Gastroesophageal sphincter (tissue), 4 donors: ENCODE results near the gene CHML. TPM values are rescaled to one million over a fixed set of nuclear protein-coding genes. Genes with fewer than 3 reads are reported as not detected.

Experiments used
- ATAC-seq: fragments of 150-250 bp; one replicate; pipeline ENCODE4 v1.9.1; 2016; ENCODE audit warnings: mild to moderate bottlenecking, moderate library complexity
- H3K27ac ChIP-seq, 4 donors: fragments of 200-600 bp; sonication (generic) in 3 of 4; 1 replicate in 3 of 4; 2 replicates in 1 of 4; pipeline ENCODE4 v1.5.1; 2016 to 2019
- H3K27me3 ChIP-seq: fragments of 200-600 bp; sonication (generic); one replicate; pipeline ENCODE4 v1.5.1; 2019
- H3K36me3 ChIP-seq, 2 donors: fragments of 200-600 bp; sonication (generic); one replicate each; pipeline ENCODE4 v1.5.1; 2019; ENCODE audit warnings: control low read depth in 1 of 2
- H3K4me1 ChIP-seq, 3 donors: fragments of 200-600 bp; sonication (generic); 1 replicate in 2 of 3; 2 replicates in 1 of 3; pipeline ENCODE4 v1.5.1; 2016 to 2019; ENCODE audit warnings: control low read depth in 2 of 3
- H3K4me3 ChIP-seq, 2 donors: fragments of 200-600 bp; sonication (generic); one replicate each; pipeline ENCODE4 v1.5.1; 2019; ENCODE audit warnings: mild to moderate bottlenecking in 1 of 2, moderate library complexity in 1 of 2
- H3K9me3 ChIP-seq, 3 donors: fragments of 200-600 bp; sonication (generic); one replicate each; pipeline ENCODE4 v1.5.1; 2017 to 2019; ENCODE audit warnings: control low read depth in 2 of 3
- CTCF ChIP-seq, 4 experiments: fragments of 200-600 bp in 2 of 4; fragments of 450-650 bp in 2 of 4; sonication (generic) in 1 of 4; IDR thresholded peaks; one replicate each; pipeline ENCODE4 v1.5.1; 2017 to 2019; ENCODE audit warnings: antibody characterized with exemption in 4 of 4, mild to moderate bottlenecking in 2 of 4, moderate library complexity in 2 of 4
- EP300 ChIP-seq: sonication (generic); formaldehyde crosslinking; IDR thresholded peaks from one replicate; pipeline ENCODE4 v1.6.1; 2017; ENCODE audit warnings: antibody characterized with exemption, mild to moderate bottlenecking
- POLR2A ChIP-seq, 2 donors: fragments of 450-650 bp; IDR thresholded peaks; one replicate each; pipeline ENCODE4 v1.6.1; 2017; ENCODE audit warnings: antibody characterized with exemption in 2 of 2, mild to moderate bottlenecking in 2 of 2, moderate library complexity in 1 of 2
- POLR2AphosphoS5 ChIP-seq: sonication (generic); formaldehyde crosslinking; IDR thresholded peaks from one replicate; pipeline ENCODE4 v1.6.1; 2017; ENCODE audit warnings: antibody characterized with exemption
- WGBS, 2 donors: methylation state at CpG; one replicate each; pipeline ENCODE4 v1.1.5; 2018; ENCODE audit warnings: low coverage in 1 of 2; 5-methylcytosine and 5-hydroxymethylcytosine counted together
- total RNA-seq, 4 donors: library from RNA; depleted of rRNA; stranded (reverse); fragments of >200 nt; gene quantifications; one replicate each; pipeline ENCODE4 v1.1.0, GENCODE V29; 2016

Gene CHML
- total RNA-seq, 4 donors from 2014 or later = 5.3 to 10.2 (median 8.8) TPM

- Histone ChIP-seq H3K27ac (no peak overlapping the region), H3K36me3 (no peaks in the 10 kb centered on the region), H3K27me3 (peaks cover 4% of the 10 kb centered on the region), H3K4me1 (no peaks in the 10 kb centered on the region), H3K4me3 (no peak overlapping the region), H3K9me3 (no peaks in the 10 kb centered on the region)
- ATAC-seq = no peak
- WGBS, 2 donors = 73 to 81% methylated on average over 5 of the region's 5 CpGs
- no peak for TF ChIP-seq POLR2AphosphoS5
- TF ChIP-seq POLR2A (IDR thresholded peaks at IDR 0.05) = no peak
- no peak for TF ChIP-seq CTCF (IDR thresholded peaks at IDR 0.05)
- no peak for TF ChIP-seq EP300
These were observed 33.6 kb downstream of the CHML start for GRCh38 chr1:241606544-241606943.

- ATAC-seq = no peak
- 58 to 73% methylated on average over 8 to 9 of the region's 9 CpGs for WGBS, 2 donors
- H3K4me3 ChIP-seq = no peak overlapping the region
- peaks cover 4% of the 10 kb centered on the region for H3K27me3 ChIP-seq
- no peaks in the 10 kb centered on the region for H3K9me3 ChIP-seq
- H3K36me3 ChIP-seq = no peaks in the 10 kb centered on the region
- H3K27ac ChIP-seq = no peak overlapping the region
- H3K4me1 ChIP-seq = no peaks in the 10 kb centered on the region
- TF ChIP-seq CTCF (IDR thresholded peaks at IDR 0.05) (no peak), POLR2A (IDR thresholded peaks at IDR 0.05) (no peak), EP300 (no peak), POLR2AphosphoS5 (no peak)
These were observed 34.9 kb downstream of the CHML start for GRCh38 chr1:241605146-241605805.

- Histone ChIP-seq H3K9me3 (no peaks in the 10 kb centered on the region), H3K27ac (no peak overlapping the region), H3K27me3 (peaks cover 4% of the 10 kb centered on the region), H3K4me1 (no peaks in the 10 kb centered on the region), H3K4me3 (no peak overlapping the region), H3K36me3 (no peaks in the 10 kb centered on the region)
- TF ChIP-seq EP300 (no peak), CTCF (IDR thresholded peaks at IDR 0.05) (no peak), POLR2AphosphoS5 (no peak), POLR2A (IDR thresholded peaks at IDR 0.05) (no peak)
- 68 to 70% methylated on average over 1 to 3 of the region's 3 CpGs for WGBS, 2 donors
- no peak for ATAC-seq
These were observed 36.4 kb downstream of the CHML start for GRCh38 chr1:241603731-241604245.

GRCh38 chr1:241600496-241600901 lies 39.7 kb downstream of the CHML start:
- H3K9me3 ChIP-seq = no peaks in the 10 kb centered on the region
- no peaks in the 10 kb centered on the region for H3K36me3 ChIP-seq
- TF ChIP-seq CTCF (IDR thresholded peaks at IDR 0.05) = no peak
- no peak for TF ChIP-seq EP300
- TF ChIP-seq POLR2A (IDR thresholded peaks at IDR 0.05) = no peak
- TF ChIP-seq POLR2AphosphoS5 = no peak
- WGBS, 2 donors = 58 to 60% methylated on average over 2 of the region's 2 CpGs
- H3K4me1 ChIP-seq = no peaks in the 10 kb centered on the region
- ATAC-seq = no peak
- H3K4me3 ChIP-seq = no peak overlapping the region
- H3K27ac ChIP-seq = no peak overlapping the region
- peaks cover 4% of the 10 kb centered on the region for H3K27me3 ChIP-seq

- TF ChIP-seq POLR2AphosphoS5 = no peak
- TF ChIP-seq CTCF (IDR thresholded peaks at IDR 0.05) = no peak
- TF ChIP-seq EP300 = no peak
- TF ChIP-seq POLR2A (IDR thresholded peaks at IDR 0.05) = no peak
- no peaks in the 10 kb centered on the region for H3K27me3 ChIP-seq
- ATAC-seq = no peak
- no peak overlapping the region for H3K4me3 ChIP-seq
- no peaks in the 10 kb centered on the region for H3K9me3 ChIP-seq
- H3K36me3 ChIP-seq = no peaks in the 10 kb centered on the region
- no peak overlapping the region for H3K27ac ChIP-seq
- 100% methylated on average over 1 to 3 of the region's 3 CpGs for WGBS, 2 donors
- no peaks in the 10 kb centered on the region for H3K4me1 ChIP-seq
These were observed 41.9 kb downstream of the CHML start for GRCh38 chr1:241598249-241598648.
